ENCODE measurements around the gene DBF4B. TPM values are rescaled to one million over a fixed set of nuclear protein-coding genes. Genes with fewer than 3 reads are reported as not detected.

The DBF4B gene
- total and polyA plus RNA-seq, 2 of the 13 experiments (the other 11 are each of a cell fraction or from before 2014, with no cell fraction given) = 11.7 to 13.2 TPM

DNA sequence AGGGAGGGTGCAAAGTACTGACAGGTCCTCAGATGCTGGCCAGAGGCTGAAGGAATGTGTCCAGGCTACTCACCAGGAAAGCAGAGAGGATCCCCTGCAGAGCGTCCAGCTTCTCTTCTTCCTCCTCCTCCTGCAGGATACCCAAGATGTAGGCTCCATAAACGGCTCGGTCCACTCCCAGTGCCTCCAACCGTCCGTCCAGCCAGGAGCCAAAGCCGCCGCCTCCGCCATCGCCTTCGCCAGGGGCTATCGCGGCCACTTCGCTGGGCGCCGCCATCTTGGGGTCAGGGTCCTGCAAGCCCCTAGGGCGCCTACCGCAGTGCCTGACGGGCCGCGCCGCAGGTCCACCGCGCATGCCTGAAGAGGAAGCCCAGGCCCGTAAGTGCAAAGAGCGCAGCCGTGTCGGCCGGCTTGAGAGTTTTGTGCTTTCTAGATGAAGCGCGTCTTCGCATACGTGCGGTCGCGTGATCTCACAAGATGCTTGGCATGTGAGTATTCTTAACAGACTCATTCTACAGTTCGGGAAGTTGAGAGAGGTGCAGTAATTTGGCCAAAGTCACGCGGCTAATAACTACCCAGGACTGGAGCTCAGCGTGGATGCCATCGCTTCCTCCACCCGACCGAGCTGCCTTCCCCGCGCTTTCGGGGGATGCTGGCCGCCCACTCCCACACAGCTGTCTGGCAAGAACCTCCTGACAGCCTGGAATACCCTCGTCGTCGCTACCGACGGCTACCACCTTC lies 18.8 kb upstream of the DBF4B start, which contains the start of gene CCDC43 (continued):
- TF ChIP-seq, protein P1, sequence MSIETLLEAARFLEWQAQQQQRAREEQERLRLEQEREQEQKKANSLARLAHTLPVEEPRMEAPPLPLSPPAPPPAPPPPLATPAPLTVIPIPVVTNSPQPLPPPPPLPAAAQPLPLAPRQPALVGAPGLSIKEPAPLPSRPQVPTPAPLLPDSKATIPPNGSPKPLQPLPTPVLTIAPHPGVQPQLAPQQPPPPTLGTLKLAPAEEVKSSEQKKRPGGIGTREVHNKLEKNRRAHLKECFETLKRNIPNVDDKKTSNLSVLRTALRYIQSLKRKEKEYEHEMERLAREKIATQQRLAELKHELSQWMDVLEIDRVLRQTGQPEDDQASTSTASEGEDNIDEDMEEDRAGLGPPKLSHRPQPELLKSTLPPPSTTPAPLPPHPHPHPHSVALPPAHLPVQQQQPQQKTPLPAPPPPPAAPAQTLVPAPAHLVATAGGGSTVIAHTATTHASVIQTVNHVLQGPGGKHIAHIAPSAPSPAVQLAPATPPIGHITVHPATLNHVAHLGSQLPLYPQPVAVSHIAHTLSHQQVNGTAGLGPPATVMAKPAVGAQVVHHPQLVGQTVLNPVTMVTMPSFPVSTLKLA (IDR thresholded peaks at IDR 0.05) = no peak
- TF ChIP-seq, protein P2, sequence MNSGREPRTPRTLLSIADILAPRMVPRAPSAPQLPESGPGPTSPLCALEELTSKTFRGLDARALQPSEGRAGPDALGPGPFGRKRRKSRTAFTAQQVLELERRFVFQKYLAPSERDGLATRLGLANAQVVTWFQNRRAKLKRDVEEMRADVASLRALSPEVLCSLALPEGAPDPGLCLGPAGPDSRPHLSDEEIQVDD (CRISPR knock-in tag; IDR thresholded peaks at IDR 0.05; ENCODE audit: borderline replicate concordance) = no peak
- TF ChIP-seq ZNF230 (CRISPR knock-in tag; IDR thresholded peaks at IDR 0.05) = peak; percentile 80; the same call in 1 of the 2 replicates
- peak; percentile 98; the same call in 1 of the 2 replicates for TF ChIP-seq ZNF44 (CRISPR knock-in tag; IDR thresholded peaks at IDR 0.05)
- TF ChIP-seq, protein P3, sequence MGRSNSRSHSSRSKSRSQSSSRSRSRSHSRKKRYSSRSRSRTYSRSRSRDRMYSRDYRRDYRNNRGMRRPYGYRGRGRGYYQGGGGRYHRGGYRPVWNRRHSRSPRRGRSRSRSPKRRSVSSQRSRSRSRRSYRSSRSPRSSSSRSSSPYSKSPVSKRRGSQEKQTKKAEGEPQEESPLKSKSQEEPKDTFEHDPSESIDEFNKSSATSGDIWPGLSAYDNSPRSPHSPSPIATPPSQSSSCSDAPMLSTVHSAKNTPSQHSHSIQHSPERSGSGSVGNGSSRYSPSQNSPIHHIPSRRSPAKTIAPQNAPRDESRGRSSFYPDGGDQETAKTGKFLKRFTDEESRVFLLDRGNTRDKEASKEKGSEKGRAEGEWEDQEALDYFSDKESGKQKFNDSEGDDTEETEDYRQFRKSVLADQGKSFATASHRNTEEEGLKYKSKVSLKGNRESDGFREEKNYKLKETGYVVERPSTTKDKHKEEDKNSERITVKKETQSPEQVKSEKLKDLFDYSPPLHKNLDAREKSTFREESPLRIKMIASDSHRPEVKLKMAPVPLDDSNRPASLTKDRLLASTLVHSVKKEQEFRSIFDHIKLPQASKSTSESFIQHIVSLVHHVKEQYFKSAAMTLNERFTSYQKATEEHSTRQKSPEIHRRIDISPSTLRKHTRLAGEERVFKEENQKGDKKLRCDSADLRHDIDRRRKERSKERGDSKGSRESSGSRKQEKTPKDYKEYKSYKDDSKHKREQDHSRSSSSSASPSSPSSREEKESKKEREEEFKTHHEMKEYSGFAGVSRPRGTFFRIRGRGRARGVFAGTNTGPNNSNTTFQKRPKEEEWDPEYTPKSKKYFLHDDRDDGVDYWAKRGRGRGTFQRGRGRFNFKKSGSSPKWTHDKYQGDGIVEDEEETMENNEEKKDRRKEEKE (IDR thresholded peaks at IDR 0.05) = no peak
- no peak for TF ChIP-seq NBN (conservative IDR thresholded peaks at IDR 0.05)
- peak; percentile 62 for TF ChIP-seq ZMYM4 (CRISPR knock-in tag; IDR thresholded peaks at IDR 0.05)
- TF ChIP-seq, protein P4, sequence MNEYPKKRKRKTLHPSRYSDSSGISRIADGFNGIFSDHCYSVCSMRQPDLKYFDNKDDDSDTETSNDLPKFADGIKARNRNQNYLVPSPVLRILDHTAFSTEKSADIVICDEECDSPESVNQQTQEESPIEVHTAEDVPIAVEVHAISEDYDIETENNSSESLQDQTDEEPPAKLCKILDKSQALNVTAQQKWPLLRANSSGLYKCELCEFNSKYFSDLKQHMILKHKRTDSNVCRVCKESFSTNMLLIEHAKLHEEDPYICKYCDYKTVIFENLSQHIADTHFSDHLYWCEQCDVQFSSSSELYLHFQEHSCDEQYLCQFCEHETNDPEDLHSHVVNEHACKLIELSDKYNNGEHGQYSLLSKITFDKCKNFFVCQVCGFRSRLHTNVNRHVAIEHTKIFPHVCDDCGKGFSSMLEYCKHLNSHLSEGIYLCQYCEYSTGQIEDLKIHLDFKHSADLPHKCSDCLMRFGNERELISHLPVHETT (CRISPR knock-in tag; conservative IDR thresholded peaks at IDR 0.05) = no peak
- TF ChIP-seq ZNF550 (CRISPR knock-in tag; IDR thresholded peaks at IDR 0.05; ENCODE audit: borderline replicate concordance) = peak; percentile 88; the same call in 1 of the 2 replicates
- peak; percentile 87 for TF ChIP-seq SMYD3 (CRISPR knock-in tag; IDR thresholded peaks at IDR 0.05)
- TF ChIP-seq ZSCAN20 (CRISPR knock-in tag; IDR thresholded peaks at IDR 0.05; ENCODE audit: borderline replicate concordance) = peak; percentile 84; the same call in 1 of the 2 replicates
- TF ChIP-seq ZSCAN21 (CRISPR knock-in tag; IDR thresholded peaks at IDR 0.05; ENCODE audit: borderline replicate concordance) = 0 out of 2 replicates have a peak, but pooled peaks have one; percentile 11
- TF ChIP-seq ZNF670 (CRISPR knock-in tag; IDR thresholded peaks at IDR 0.05; ENCODE audit: borderline replicate concordance) = peak; percentile 95
- TF ChIP-seq, protein P5, sequence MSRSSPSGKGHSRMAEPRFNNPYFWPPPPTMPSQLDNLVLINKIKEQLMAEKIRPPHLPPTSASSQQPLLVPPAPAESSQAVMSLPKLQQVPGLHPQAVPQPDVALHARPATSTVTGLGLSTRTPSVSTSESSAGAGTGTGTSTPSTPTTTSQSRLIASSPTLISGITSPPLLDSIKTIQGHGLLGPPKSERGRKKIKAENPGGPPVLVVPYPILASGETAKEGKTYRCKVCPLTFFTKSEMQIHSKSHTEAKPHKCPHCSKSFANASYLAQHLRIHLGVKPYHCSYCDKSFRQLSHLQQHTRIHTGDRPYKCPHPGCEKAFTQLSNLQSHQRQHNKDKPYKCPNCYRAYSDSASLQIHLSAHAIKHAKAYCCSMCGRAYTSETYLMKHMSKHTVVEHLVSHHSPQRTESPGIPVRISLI (CRISPR knock-in tag; IDR thresholded peaks at IDR 0.05; ENCODE audit: borderline replicate concordance) = peak; percentile 46; the same call in 1 of the 2 replicates
- TF ChIP-seq ZNF337 (CRISPR knock-in tag; IDR thresholded peaks at IDR 0.05; ENCODE audit: borderline replicate concordance, low read depth) = peak; percentile 89; the same call in 1 of the 2 replicates
- TF ChIP-seq, protein P6, sequence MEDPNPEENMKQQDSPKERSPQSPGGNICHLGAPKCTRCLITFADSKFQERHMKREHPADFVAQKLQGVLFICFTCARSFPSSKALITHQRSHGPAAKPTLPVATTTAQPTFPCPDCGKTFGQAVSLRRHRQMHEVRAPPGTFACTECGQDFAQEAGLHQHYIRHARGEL (CRISPR knock-in tag; IDR thresholded peaks at IDR 0.05) = peak; percentile 60
- peak; percentile 89 for TF ChIP-seq YEATS4 (CRISPR knock-in tag; IDR thresholded peaks at IDR 0.05; ENCODE audit: borderline replicate concordance)
- no peak; the same call in 1 of the 2 replicates for TF ChIP-seq ZBTB8A (CRISPR knock-in tag; IDR thresholded peaks at IDR 0.05; ENCODE audit: borderline replicate concordance, low read depth)
- no peak for TF ChIP-seq CHD4 (IDR thresholded peaks at IDR 0.05; ENCODE audit: borderline replicate concordance, low read length)

All from HepG2 (cell line).